GM12892 (cell line): ENCODE results near the gene INVS.

Experiments used
- POLR2A ChIP-seq: IDR thresholded peaks from 2 replicates; pipeline ENCODE4 v1.6.1; 2011; ENCODE audit warnings: low read depth, low read length, control low read depth
- TAF1 ChIP-seq: IDR thresholded peaks from 2 replicates; pipeline ENCODE4 v1.6.1; 2011; ENCODE audit warnings: low read depth, mild to moderate bottlenecking, control low read depth, low read length, borderline replicate concordance

GRCh38 chr9:100204796-100205195, 105.8 kb downstream of the INVS start:
- TF ChIP-seq POLR2A (no peak), TAF1 (no peak)
